ENCODE results near the gene RRAD.
"Not testable (repeated sequence)": the region's sequence is repeated elsewhere in the genome, so short reads cannot be mapped to it uniquely, and the experiment has no call there.

The RRAD gene

GRCh38 chr16:66896682-66897081, 28.7 kb downstream of the RRAD start:
- H3K4me3 ChIP-seq (ENCODE audit: low read depth, low read length); H3K9me3 ChIP-seq (ENCODE audit: control insufficient read depth, insufficient read depth, low read depth, low read length); H3K27ac ChIP-seq (ENCODE audit: extremely low read depth, low read depth, low read length); H3K36me3 ChIP-seq (ENCODE audit: control insufficient read depth in 2 of 2, insufficient read depth in 1 of 2, low read length in 2 of 2); H3K4me1 ChIP-seq (ENCODE audit: control insufficient read depth, insufficient read depth, low read length): not testable (repeated sequence)
- ChIA-PET POLR2A (interaction anchor here (1.3 kb wide), 1 partner anchor 8 kb away, joined by 3 read pairs; no protein-coding TSS in a partner anchor), CTCF (interaction anchor here (0.6 to 17.9 kb wide), 15 partner anchors 9 to 308 kb away, joined by 3 to 268 read pairs (median 6); partner anchors contain the start of genes CDH16, CIAO2B and RRAD)

GRCh38 chr16:66895999-66896398, 29.3 kb downstream of the RRAD start:
- CTCF ChIA-PET: interaction anchor here (0.6 to 17.9 kb wide), 30 partner anchors 10 to 517 kb away, joined by 3 to 268 read pairs (median 6); partner anchors contain the start of genes B3GNT9, CDH16, CES3 and CIAO2B
- TF ChIP-seq KLF10 (tag by site-specific recombination; IDR thresholded peaks at IDR 0.05): no peak
- TF ChIP-seq TSHZ1 (tag by site-specific recombination; IDR thresholded peaks at IDR 0.05; ENCODE audit: borderline replicate concordance): no peak
- no peak for TF ChIP-seq BCL6B (tag by site-specific recombination; IDR thresholded peaks at IDR 0.05)
- TF ChIP-seq KLF16 (tag by site-specific recombination; IDR thresholded peaks at IDR 0.05): no peak
- no peak for TF ChIP-seq ZNF416 (tag by site-specific recombination; IDR thresholded peaks at IDR 0.05)
- TF ChIP-seq ZNF174 (tag by site-specific recombination; IDR thresholded peaks at IDR 0.05): no peak
- TF ChIP-seq ZNF354C (tag by site-specific recombination; IDR thresholded peaks at IDR 0.05; ENCODE audit: borderline replicate concordance, low read depth): no peak
- TF ChIP-seq BCL11A (tag by site-specific recombination; IDR thresholded peaks at IDR 0.05; ENCODE audit: low read depth): no peak
- no peak for TF ChIP-seq ZBTB8A (tag by site-specific recombination; IDR thresholded peaks at IDR 0.05)
- no peak for TF ChIP-seq ZNF146 (tag by site-specific recombination; IDR thresholded peaks at IDR 0.05)
- no peak for TF ChIP-seq ZBTB11 (tag by site-specific recombination; conservative IDR thresholded peaks at IDR 0.05; ENCODE audit: low read depth)
- no peak for TF ChIP-seq IKZF3 (tag by site-specific recombination; IDR thresholded peaks at IDR 0.05)
- TF ChIP-seq ZNF16 (tag by site-specific recombination; IDR thresholded peaks at IDR 0.05; ENCODE audit: low read depth): no peak
- Histone ChIP-seq H3K36me3 (ENCODE audit: control insufficient read depth in 2 of 2, insufficient read depth in 1 of 2, low read length in 2 of 2) (peaks cover 0 to 4% of the 10 kb centered on the region in 2 experiments; a peak in 1 of 3 replicates), H3K4me1 (ENCODE audit: control insufficient read depth, insufficient read depth, low read length) (peaks cover 8% of the 10 kb centered on the region; the same call in 1 of the 2 replicates), H3K9me3 (ENCODE audit: control insufficient read depth, insufficient read depth, low read depth, low read length) (no peaks in the 10 kb centered on the region), H3K27ac (ENCODE audit: extremely low read depth, low read depth, low read length) (no peak overlapping the region), H3K4me3 (ENCODE audit: low read depth, low read length) (no peak overlapping the region)
- POLR2A ChIA-PET: interaction anchor here (1.2 to 1.3 kb wide), 2 partner anchors 9 to 65 kb away, joined by 3 read pairs; partner anchors contain the start of gene CES3

Measured in HEK293 (cell line).